ENCODE results near the gene AP2B1. TPM values are rescaled to one million over a fixed set of nuclear protein-coding genes. Genes with fewer than 3 reads are reported as not detected.

AP2B1 gene
- total RNA-seq, 2 donors from 2014 or later: 255 to 258 TPM

DNA sequence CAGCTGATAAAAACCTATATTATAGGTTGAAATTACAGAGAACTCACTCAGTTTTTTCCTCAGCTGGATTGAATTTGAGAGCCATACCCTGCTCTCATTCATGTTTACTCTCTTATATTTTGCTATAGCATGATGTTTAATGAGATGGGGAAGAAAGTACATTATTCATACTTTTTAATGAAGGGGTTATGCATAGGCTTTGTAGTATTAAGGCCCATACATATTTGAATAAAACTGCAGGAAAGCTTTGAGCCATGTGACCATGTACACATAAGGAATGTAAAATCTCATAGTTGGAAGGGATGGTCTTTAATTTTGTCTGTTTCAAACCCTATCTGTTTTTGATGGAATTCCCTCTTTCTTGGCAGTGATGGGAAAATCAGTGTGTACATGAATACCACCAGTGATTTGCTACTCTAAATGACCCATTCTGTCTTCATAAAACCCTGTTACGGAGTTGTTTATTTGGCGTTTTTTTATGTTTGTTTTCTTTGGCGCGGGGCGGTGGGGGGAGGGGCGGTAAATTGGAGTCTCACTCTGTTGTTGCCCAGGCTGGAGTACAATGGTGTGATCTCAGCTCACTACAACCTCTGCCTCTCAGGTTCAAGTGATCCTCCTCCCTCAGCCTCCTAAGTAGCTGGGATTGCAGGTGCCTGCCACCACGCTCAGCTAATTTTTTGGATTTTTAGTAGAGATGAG, 105.5 kb downstream of the AP2B1 start:
- no peak overlapping the region for H3K4me3 ChIP-seq (ENCODE audit: low read length)
- H3K36me3 ChIP-seq (ENCODE audit: control insufficient read depth, insufficient read depth, low read length): peaks cover 86% of the 10 kb centered on the region
- Mint-ChIP-seq H3K4me1 (peaks cover 32% of the 10 kb centered on the region), H3K27ac (no peak overlapping the region), H3K9me3 (no peaks in the 10 kb centered on the region), H3K4me3 (no peak overlapping the region), H3K27me3 (ENCODE audit: insufficient read depth) (no peaks in the 10 kb centered on the region), H3K36me3 (ENCODE audit: low read depth) (peaks cover 43% of the 10 kb centered on the region)
- no peaks in the 10 kb centered on the region for H3K27me3 ChIP-seq (ENCODE audit: control insufficient read depth, insufficient read depth, low read length, poor library complexity, severe bottlenecking)
- 83 to 100% methylated on average over 2 to 7 of the region's 7 CpGs for WGBS, 2 experiments (ENCODE audit: insufficient coverage in 1 of 2, insufficient read length in 1 of 2)
- DNase-seq: no peak
- H3K4me1 ChIP-seq (ENCODE audit: control insufficient read depth, insufficient read depth, low read length): peaks cover 6% of the 10 kb centered on the region
- H3K27ac ChIP-seq (ENCODE audit: low read depth, low read length): no peak overlapping the region
- H3K9ac ChIP-seq (ENCODE audit: extremely low read depth, low read length, poor library complexity, severe bottlenecking): no peak overlapping the region
- no peaks in the 10 kb centered on the region for H3K9me3 ChIP-seq (ENCODE audit: control insufficient read depth, low read length)
- TF ChIP-seq, protein P1, sequence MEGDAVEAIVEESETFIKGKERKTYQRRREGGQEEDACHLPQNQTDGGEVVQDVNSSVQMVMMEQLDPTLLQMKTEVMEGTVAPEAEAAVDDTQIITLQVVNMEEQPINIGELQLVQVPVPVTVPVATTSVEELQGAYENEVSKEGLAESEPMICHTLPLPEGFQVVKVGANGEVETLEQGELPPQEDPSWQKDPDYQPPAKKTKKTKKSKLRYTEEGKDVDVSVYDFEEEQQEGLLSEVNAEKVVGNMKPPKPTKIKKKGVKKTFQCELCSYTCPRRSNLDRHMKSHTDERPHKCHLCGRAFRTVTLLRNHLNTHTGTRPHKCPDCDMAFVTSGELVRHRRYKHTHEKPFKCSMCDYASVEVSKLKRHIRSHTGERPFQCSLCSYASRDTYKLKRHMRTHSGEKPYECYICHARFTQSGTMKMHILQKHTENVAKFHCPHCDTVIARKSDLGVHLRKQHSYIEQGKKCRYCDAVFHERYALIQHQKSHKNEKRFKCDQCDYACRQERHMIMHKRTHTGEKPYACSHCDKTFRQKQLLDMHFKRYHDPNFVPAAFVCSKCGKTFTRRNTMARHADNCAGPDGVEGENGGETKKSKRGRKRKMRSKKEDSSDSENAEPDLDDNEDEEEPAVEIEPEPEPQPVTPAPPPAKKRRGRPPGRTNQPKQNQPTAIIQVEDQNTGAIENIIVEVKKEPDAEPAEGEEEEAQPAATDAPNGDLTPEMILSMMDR (conservative IDR thresholded peaks at IDR 0.05): no peak

DNA sequence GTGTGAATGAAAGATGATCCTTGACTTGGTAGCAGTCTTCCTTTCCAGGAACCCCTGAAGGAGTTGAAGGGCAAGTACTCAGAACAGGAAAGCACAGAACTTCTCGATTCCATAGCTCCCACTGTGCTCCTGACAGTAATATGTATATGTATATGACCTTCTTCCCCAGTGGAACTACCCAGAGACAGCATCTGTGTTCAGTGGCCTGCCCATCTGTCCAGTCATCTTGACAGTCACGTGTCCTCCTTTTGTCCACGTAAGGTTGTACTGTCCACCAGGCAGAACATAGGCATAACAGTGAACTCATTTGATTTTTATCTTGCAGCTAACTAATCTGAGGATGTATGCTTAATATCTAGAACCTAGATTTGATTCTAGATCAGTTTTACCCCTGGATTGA, 106.5 kb downstream of the AP2B1 start:
- no peaks in the 10 kb centered on the region for H3K9me3 ChIP-seq (ENCODE audit: control insufficient read depth, low read length)
- no peak overlapping the region for H3K27ac ChIP-seq (ENCODE audit: low read depth, low read length)
- no peak overlapping the region for H3K9ac ChIP-seq (ENCODE audit: extremely low read depth, low read length, poor library complexity, severe bottlenecking)
- TF ChIP-seq, protein P1 (conservative IDR thresholded peaks at IDR 0.05): no peak
- H3K4me3 ChIP-seq (ENCODE audit: low read length): no peak overlapping the region
- peaks cover 76% of the 10 kb centered on the region for H3K36me3 ChIP-seq (ENCODE audit: control insufficient read depth, insufficient read depth, low read length)
- no peaks in the 10 kb centered on the region for H3K27me3 ChIP-seq (ENCODE audit: control insufficient read depth, insufficient read depth, low read length, poor library complexity, severe bottlenecking)
- DNase-seq: no peak
- Mint-ChIP-seq H3K27ac (no peak overlapping the region), H3K4me3 (no peak overlapping the region), H3K9me3 (no peaks in the 10 kb centered on the region), H3K4me1 (peaks cover 36% of the 10 kb centered on the region), H3K27me3 (ENCODE audit: insufficient read depth) (no peaks in the 10 kb centered on the region), H3K36me3 (ENCODE audit: low read depth) (peaks cover 34% of the 10 kb centered on the region)
- 100% methylated on average over 2 to 3 of the region's 3 CpGs for WGBS, 2 experiments (ENCODE audit: insufficient coverage in 1 of 2, insufficient read length in 1 of 2)
- H3K4me1 ChIP-seq (ENCODE audit: control insufficient read depth, insufficient read depth, low read length): peaks cover 6% of the 10 kb centered on the region

DNA sequence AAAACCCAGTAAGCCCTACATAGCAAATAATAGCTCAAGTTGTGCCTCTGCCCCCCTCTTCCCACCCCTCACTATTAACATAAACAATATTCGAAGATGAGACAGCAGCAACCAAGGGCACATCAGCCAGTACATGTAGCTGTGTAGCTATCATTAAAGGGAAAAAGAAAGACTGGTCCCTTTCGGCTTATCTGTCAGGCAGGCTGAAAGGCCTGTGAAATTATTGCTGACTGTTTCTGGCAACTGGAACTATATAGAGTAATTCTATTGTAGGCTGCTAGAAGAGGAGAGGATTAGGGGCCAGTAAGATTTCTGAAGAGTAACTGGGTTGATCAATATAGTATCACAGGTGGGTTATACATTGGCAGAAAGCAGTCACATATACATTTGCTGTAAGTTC, 107.8 kb downstream of the AP2B1 start:
- H3K27me3 Mint-ChIP-seq (ENCODE audit: insufficient read depth): no peaks in the 10 kb centered on the region
- H3K4me1 Mint-ChIP-seq: peaks cover 36% of the 10 kb centered on the region
- TF ChIP-seq, protein P1 (conservative IDR thresholded peaks at IDR 0.05): no peak
- Histone ChIP-seq H3K4me3 (ENCODE audit: low read length) (no peak overlapping the region), H3K27ac (ENCODE audit: low read depth, low read length) (no peak overlapping the region), H3K4me1 (ENCODE audit: control insufficient read depth, insufficient read depth, low read length) (peaks cover 6% of the 10 kb centered on the region), H3K9ac (ENCODE audit: extremely low read depth, low read length, poor library complexity, severe bottlenecking) (no peak overlapping the region), H3K27me3 (ENCODE audit: control insufficient read depth, insufficient read depth, low read length, poor library complexity, severe bottlenecking) (no peaks in the 10 kb centered on the region), H3K9me3 (ENCODE audit: control insufficient read depth, low read length) (no peaks in the 10 kb centered on the region), H3K36me3 (ENCODE audit: control insufficient read depth, insufficient read depth, low read length) (peaks cover 71% of the 10 kb centered on the region)
- DNase-seq: no peak
- WGBS, 2 experiments (ENCODE audit: insufficient coverage in 1 of 2, insufficient read length in 1 of 2): 79 to 99% methylated on average over 2 of the region's 2 CpGs
- H3K36me3 Mint-ChIP-seq (ENCODE audit: low read depth): peaks cover 29% of the 10 kb centered on the region
- H3K9me3 Mint-ChIP-seq: no peaks in the 10 kb centered on the region
- no peak overlapping the region for H3K27ac Mint-ChIP-seq
- H3K4me3 Mint-ChIP-seq: no peak overlapping the region
